ENCODE measurements around the gene HYDIN.

HYDIN gene

GRCh38 chr16:70800311-70800710 lies 430.2 kb downstream of the HYDIN start:
- Mint-ChIP-seq H3K27me3 (ENCODE audit: low read depth) (no peaks in the 10 kb centered on the region), H3K27ac (peak overlapping the region; percentile 93), H3K36me3 (ENCODE audit: low read depth) (no peaks in the 10 kb centered on the region), H3K4me3 (peak overlapping the region; percentile 95), H3K4me1 (ENCODE audit: low read depth) (peaks cover 22% of the 10 kb centered on the region), H3K9me3 (peaks cover 5% of the 10 kb centered on the region)
- DNase-seq (ENCODE audit: low spot score), result no peak

GRCh38 chr16:70796301-70796700 lies 434.2 kb downstream of the HYDIN start:
- Mint-ChIP-seq H3K27ac (no peak overlapping the region), H3K27me3 (ENCODE audit: low read depth) (no peaks in the 10 kb centered on the region), H3K9me3 (no peaks in the 10 kb centered on the region), H3K4me1 (ENCODE audit: low read depth) (peaks cover 19% of the 10 kb centered on the region), H3K36me3 (ENCODE audit: low read depth) (no peaks in the 10 kb centered on the region), H3K4me3 (no peak overlapping the region)
- DNase-seq (ENCODE audit: low spot score), result no peak

- H3K4me3 Mint-ChIP-seq, result no peak overlapping the region
- no peaks in the 10 kb centered on the region for H3K36me3 Mint-ChIP-seq (ENCODE audit: low read depth)
- no peak for DNase-seq (ENCODE audit: low spot score)
- no peaks in the 10 kb centered on the region for H3K9me3 Mint-ChIP-seq
- no peaks in the 10 kb centered on the region for H3K27me3 Mint-ChIP-seq (ENCODE audit: low read depth)
- peaks cover 16% of the 10 kb centered on the region for H3K4me1 Mint-ChIP-seq (ENCODE audit: low read depth)
- H3K27ac Mint-ChIP-seq, result no peak overlapping the region
These were observed 435.1 kb downstream of the HYDIN start for GRCh38 chr16:70795296-70795912.

GRCh38 chr16:70793851-70794502 lies 436.5 kb downstream of the HYDIN start:
- Mint-ChIP-seq H3K4me3 (no peak overlapping the region), H3K27me3 (ENCODE audit: low read depth) (no peaks in the 10 kb centered on the region), H3K9me3 (no peaks in the 10 kb centered on the region), H3K27ac (no peak overlapping the region), H3K4me1 (ENCODE audit: low read depth) (peaks cover 4% of the 10 kb centered on the region), H3K36me3 (ENCODE audit: low read depth) (no peaks in the 10 kb centered on the region)
- no peak for DNase-seq (ENCODE audit: low spot score)

GRCh38 chr16:70790815-70791214 lies 439.7 kb downstream of the HYDIN start:
- Mint-ChIP-seq H3K4me1 (ENCODE audit: low read depth) (peaks cover under 1% of the 10 kb centered on the region), H3K27me3 (ENCODE audit: low read depth) (no peaks in the 10 kb centered on the region), H3K9me3 (no peaks in the 10 kb centered on the region), H3K27ac (no peak overlapping the region), H3K4me3 (no peak overlapping the region), H3K36me3 (ENCODE audit: low read depth) (no peaks in the 10 kb centered on the region)
- no peak for DNase-seq (ENCODE audit: low spot score)

- no peaks in the 10 kb centered on the region for H3K27me3 Mint-ChIP-seq (ENCODE audit: low read depth)
- DNase-seq (ENCODE audit: low spot score), result no peak
- no peak overlapping the region for H3K4me3 Mint-ChIP-seq
- no peaks in the 10 kb centered on the region for H3K4me1 Mint-ChIP-seq (ENCODE audit: low read depth)
- H3K27ac Mint-ChIP-seq, result no peak overlapping the region
- H3K9me3 Mint-ChIP-seq, result no peaks in the 10 kb centered on the region
- H3K36me3 Mint-ChIP-seq (ENCODE audit: low read depth), result peaks cover under 1% of the 10 kb centered on the region
These were observed 440.7 kb downstream of the HYDIN start for GRCh38 chr16:70789595-70790447.

- H3K4me1 Mint-ChIP-seq (ENCODE audit: low read depth), result no peaks in the 10 kb centered on the region
- DNase-seq (ENCODE audit: low spot score), result no peak
- no peaks in the 10 kb centered on the region for H3K27me3 Mint-ChIP-seq (ENCODE audit: low read depth)
- H3K9me3 Mint-ChIP-seq, result no peaks in the 10 kb centered on the region
- no peak overlapping the region for H3K27ac Mint-ChIP-seq
- peaks cover 3% of the 10 kb centered on the region for H3K36me3 Mint-ChIP-seq (ENCODE audit: low read depth)
- H3K4me3 Mint-ChIP-seq, result no peak overlapping the region
These were observed 441.6 kb downstream of the HYDIN start for GRCh38 chr16:70788668-70789594.

- no peaks in the 10 kb centered on the region for H3K9me3 Mint-ChIP-seq
- H3K36me3 Mint-ChIP-seq (ENCODE audit: low read depth), result peaks cover 21% of the 10 kb centered on the region
- no peak overlapping the region for H3K27ac Mint-ChIP-seq
- H3K27me3 Mint-ChIP-seq (ENCODE audit: low read depth), result no peaks in the 10 kb centered on the region
- no peak overlapping the region for H3K4me3 Mint-ChIP-seq
- no peaks in the 10 kb centered on the region for H3K4me1 Mint-ChIP-seq (ENCODE audit: low read depth)
- no peak for DNase-seq (ENCODE audit: low spot score)
These were observed 444.3 kb downstream of the HYDIN start for GRCh38 chr16:70786020-70786755.

GRCh38 chr16:70784692-70785555 lies 445.6 kb downstream of the HYDIN start:
- no peaks in the 10 kb centered on the region for H3K4me1 Mint-ChIP-seq (ENCODE audit: low read depth)
- DNase-seq (ENCODE audit: low spot score), result no peak
- no peaks in the 10 kb centered on the region for H3K27me3 Mint-ChIP-seq (ENCODE audit: low read depth)
- no peak overlapping the region for H3K4me3 Mint-ChIP-seq
- no peak overlapping the region for H3K27ac Mint-ChIP-seq
- H3K36me3 Mint-ChIP-seq (ENCODE audit: low read depth), result peaks cover 32% of the 10 kb centered on the region
- H3K9me3 Mint-ChIP-seq, result no peaks in the 10 kb centered on the region

- H3K9me3 Mint-ChIP-seq, result no peaks in the 10 kb centered on the region
- H3K4me3 Mint-ChIP-seq, result no peak overlapping the region
- H3K36me3 Mint-ChIP-seq (ENCODE audit: low read depth), result peaks cover 42% of the 10 kb centered on the region
- no peaks in the 10 kb centered on the region for H3K27me3 Mint-ChIP-seq (ENCODE audit: low read depth)
- no peak overlapping the region for H3K27ac Mint-ChIP-seq
- H3K4me1 Mint-ChIP-seq (ENCODE audit: low read depth), result no peaks in the 10 kb centered on the region
- DNase-seq (ENCODE audit: low spot score), result no peak
These were observed 448.3 kb downstream of the HYDIN start for GRCh38 chr16:70782237-70782636.

GRCh38 chr16:70781800-70782199 lies 448.7 kb downstream of the HYDIN start:
- Mint-ChIP-seq H3K4me1 (ENCODE audit: low read depth) (no peaks in the 10 kb centered on the region), H3K4me3 (no peak overlapping the region), H3K27me3 (ENCODE audit: low read depth) (no peaks in the 10 kb centered on the region), H3K36me3 (ENCODE audit: low read depth) (peaks cover 42% of the 10 kb centered on the region), H3K9me3 (no peaks in the 10 kb centered on the region), H3K27ac (no peak overlapping the region)
- no peak for DNase-seq (ENCODE audit: low spot score)

GRCh38 chr16:70780546-70780945 lies 450.0 kb downstream of the HYDIN start:
- no peaks in the 10 kb centered on the region for H3K4me1 Mint-ChIP-seq (ENCODE audit: low read depth)
- H3K4me3 Mint-ChIP-seq, result no peak overlapping the region
- no peaks in the 10 kb centered on the region for H3K9me3 Mint-ChIP-seq
- no peaks in the 10 kb centered on the region for H3K27me3 Mint-ChIP-seq (ENCODE audit: low read depth)
- DNase-seq (ENCODE audit: low spot score), result no peak
- peaks cover 42% of the 10 kb centered on the region for H3K36me3 Mint-ChIP-seq (ENCODE audit: low read depth)
- H3K27ac Mint-ChIP-seq, result no peak overlapping the region

Data from T-helper 2 cell treated with Interferon-gamma antibody and Interleukin-4, amounts not matched to agents 5 μg/mL and 100 μg/mL, for 36 hours (primary cell).